Fibroblast of pulmonary artery (primary cell): ENCODE measurements around the gene SIGLEC11.
"Not testable (repeated sequence)": the region's sequence is repeated elsewhere in the genome, so short reads cannot be mapped to it uniquely, and the experiment has no call there.

Experiments
- DNase-seq: peaks from one replicate; pipeline ENCODE4 v3.0.0-alpha.2; 2010; ENCODE audit warnings: low read depth
- H3K4me3 ChIP-seq: replicated peaks from 2 replicates; pipeline ENCODE4 v1.5.1; 2011; ENCODE audit warnings: low read depth, mild to moderate bottlenecking, control low read depth, low read length, moderate library complexity
- TF ChIP-seq, protein P1 (sequence below): IDR thresholded peaks from 2 replicates; pipeline ENCODE4 v1.5.1; 2011; ENCODE audit warnings: mild to moderate bottlenecking, control low read depth, low read length, inconsistent platforms; ENCODE audit errors: missing control alignments

SIGLEC11 gene

DNA sequence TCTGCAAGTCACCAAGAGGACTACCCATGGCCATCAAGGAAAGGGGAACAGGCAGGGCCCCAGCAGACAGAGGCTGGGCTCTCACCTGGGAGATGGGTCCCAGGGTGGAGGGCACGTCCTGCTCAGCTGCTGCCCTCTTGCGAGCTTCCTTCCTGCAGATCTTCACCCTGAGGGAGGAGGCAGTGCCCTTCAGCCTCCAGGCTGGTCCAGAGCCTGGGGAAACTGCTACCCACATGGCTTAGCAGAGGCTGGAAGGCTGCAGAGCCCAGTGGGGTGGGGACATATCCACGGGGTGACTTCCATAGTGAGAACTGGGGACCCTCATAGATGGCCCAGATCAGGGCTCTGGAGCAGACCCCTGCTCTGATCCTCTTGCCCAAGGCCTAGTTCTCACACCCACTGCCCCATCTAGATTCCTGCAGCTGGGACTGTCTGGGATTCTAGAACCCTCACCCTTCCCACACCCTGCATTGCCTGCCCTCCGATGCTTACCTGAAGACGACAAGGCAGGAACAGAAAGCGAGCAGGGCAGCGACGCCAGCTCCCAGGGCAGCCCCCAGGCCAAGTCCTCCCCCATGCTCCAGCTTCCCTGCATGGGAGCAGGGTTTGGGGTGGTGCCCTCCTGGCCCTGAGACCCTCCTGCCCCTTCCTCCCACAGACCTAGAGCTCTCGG, 9.0 kb downstream of the SIGLEC11 start:
- TF ChIP-seq, protein P1, sequence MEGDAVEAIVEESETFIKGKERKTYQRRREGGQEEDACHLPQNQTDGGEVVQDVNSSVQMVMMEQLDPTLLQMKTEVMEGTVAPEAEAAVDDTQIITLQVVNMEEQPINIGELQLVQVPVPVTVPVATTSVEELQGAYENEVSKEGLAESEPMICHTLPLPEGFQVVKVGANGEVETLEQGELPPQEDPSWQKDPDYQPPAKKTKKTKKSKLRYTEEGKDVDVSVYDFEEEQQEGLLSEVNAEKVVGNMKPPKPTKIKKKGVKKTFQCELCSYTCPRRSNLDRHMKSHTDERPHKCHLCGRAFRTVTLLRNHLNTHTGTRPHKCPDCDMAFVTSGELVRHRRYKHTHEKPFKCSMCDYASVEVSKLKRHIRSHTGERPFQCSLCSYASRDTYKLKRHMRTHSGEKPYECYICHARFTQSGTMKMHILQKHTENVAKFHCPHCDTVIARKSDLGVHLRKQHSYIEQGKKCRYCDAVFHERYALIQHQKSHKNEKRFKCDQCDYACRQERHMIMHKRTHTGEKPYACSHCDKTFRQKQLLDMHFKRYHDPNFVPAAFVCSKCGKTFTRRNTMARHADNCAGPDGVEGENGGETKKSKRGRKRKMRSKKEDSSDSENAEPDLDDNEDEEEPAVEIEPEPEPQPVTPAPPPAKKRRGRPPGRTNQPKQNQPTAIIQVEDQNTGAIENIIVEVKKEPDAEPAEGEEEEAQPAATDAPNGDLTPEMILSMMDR: no peak

DNA sequence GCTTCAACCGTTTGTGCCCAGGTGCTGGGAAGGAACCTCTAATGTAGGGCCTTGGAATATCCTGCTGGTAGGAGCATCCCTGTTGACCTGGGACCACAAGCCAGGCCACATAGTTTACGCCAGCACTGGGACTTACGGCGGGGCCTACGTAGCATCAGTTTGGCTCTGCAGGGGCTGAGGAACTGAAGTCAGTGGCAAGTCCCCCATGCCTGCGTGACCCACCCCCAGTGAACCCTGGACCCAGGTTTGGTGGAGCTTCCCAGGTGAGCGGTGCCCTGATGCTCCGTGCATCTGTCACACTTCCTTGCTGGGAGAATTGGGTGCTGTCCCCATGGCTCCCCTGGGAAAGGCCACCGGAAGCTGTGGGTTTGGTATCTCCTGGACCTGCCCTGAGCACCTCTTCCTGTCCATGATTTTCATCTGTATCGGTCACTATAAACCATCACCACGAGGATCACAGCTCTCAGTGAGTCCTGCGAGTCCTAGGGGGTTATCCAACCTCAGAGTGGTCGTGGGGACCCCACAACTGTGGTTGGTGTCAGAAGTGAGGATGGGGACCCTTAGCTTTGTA, 9.9 kb downstream of the SIGLEC11 start:
- TF ChIP-seq, protein P1: no peak
- H3K4me3 ChIP-seq: no peak overlapping the region
- no peak for DNase-seq

More for the DNA sequence above, 9.0 kb downstream of the SIGLEC11 start:
- H3K4me3 ChIP-seq: no peak overlapping the region
- no peak for DNase-seq

DNA sequence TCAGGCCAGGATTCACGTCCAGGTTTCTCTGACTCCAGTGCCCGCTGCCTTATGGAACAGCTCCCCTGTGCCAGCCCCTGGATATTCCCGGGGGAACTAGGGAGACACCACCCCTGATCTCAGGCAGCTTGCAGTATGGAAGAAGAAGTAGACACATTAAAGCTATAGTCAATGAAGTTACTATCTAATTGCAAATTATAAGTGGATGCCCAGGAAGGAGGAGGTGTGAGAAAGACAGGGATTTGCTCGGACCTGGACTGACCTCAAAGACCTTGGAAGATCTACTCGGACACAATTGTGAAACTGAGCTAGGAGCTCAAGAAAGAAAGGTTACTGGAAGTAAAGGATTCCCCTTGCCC, 10.4 kb downstream of the SIGLEC11 start:
- TF ChIP-seq, protein P1: no peak
- no peak overlapping the region for H3K4me3 ChIP-seq
- no peak for DNase-seq

DNA sequence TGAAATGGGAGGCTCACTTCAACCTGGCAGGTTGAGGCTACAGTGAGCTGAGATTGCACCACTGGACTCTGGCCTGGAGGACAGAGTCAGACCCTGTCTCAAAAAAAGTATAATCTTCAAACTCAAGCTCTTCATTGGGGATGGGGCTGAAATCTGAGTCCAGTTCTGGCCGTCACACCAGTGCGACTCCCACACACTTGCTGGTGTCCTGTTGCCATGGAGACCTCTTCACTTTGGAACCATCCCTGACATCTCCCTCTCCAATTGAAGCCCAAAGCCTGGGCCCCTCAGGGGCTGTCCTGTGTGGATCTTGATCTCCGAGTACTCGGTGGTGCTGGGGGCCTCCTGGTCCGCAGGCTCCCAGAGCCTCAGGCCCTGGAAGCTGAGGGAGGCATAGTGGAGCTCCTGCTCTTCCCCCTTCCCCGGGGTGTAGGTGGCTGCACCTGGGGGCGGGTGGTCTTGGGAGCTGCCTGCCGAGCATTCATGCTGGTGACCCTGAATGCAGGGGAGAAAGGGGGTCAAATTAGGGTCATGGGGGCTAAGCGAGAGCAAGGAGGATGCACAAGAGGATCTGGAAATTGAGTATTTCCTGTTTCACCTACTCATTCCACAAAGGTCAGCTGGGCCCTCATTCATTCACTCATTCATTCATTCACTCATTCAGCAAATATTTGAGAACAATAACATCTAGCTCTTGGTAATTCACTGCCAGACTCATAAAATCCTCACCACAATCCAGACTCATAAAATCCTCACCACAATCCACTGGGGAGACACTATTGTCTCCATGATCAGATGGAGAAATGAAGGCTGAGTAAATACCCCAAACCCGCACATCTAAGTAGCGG, 11.0 kb downstream of the SIGLEC11 start:
- DNase-seq: no peak
- TF ChIP-seq, protein P1: no peak
- no peak overlapping the region for H3K4me3 ChIP-seq

DNA sequence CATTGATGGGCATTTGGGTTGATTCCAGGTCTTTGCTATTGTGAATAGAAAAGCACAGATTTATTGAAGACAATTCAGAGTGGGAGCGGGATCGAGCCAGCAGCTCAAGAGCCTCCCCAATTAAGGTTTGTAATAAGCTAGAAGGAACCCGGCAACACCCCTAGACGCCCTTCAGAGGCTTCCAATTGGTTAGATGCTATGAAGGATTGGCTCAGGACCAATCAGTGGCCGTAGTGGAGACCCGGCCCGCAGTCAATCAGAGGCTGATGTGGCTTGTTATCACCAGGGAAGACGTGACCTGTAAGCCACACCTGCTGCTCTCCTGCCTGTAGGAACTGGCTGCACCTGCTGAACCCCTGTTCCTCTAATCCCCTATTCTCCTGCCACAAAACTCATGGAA, 14.6 kb downstream of the SIGLEC11 start:
- DNase-seq: no peak
- TF ChIP-seq, protein P1: no peak
- no peak overlapping the region for H3K4me3 ChIP-seq

DNA sequence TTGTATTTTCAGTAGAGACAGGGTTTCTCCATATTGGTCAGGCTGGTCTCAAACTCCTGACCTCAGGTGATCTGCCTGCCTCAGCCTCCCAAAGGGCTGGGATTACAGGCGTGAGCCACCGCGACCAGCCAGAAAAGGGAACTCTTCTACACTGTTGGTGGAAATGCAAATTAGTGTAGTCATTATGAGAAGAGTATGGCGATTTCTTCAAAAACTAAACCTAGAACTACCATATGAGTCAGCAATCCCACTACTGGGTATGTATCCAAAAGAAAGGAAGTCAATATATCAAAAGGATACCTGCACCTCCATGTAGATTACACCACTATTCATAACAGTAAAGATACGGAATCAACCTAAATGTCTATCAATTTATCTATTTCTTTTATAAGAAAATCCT, 16.4 kb downstream of the SIGLEC11 start:
- not testable (repeated sequence) for DNase-seq, H3K4me3 ChIP-seq

DNA sequence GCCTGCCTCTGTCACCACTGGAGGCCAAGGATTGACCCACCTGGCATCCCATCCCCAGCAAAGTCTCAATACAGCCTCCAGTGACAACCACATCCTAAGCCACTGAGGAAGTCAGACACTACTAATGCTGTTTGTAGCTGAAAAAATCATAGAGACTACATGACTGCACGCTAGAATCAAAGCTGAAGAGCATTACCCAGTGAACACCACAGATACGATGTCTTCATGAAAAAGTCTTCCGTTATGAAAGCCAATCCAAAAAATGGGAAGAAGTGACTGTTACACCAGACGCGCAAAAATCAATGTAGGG, 20.5 kb downstream of the SIGLEC11 start:
- H3K4me3 ChIP-seq: no peak overlapping the region
- no peak for DNase-seq
- TF ChIP-seq, protein P1: no peak
